Measurements from ENCODE around the gene OLAH.
"Not testable (repeated sequence)": the region's sequence is repeated elsewhere in the genome, so short reads cannot be mapped to it uniquely, and the experiment has no call there.

The OLAH gene

DNA sequence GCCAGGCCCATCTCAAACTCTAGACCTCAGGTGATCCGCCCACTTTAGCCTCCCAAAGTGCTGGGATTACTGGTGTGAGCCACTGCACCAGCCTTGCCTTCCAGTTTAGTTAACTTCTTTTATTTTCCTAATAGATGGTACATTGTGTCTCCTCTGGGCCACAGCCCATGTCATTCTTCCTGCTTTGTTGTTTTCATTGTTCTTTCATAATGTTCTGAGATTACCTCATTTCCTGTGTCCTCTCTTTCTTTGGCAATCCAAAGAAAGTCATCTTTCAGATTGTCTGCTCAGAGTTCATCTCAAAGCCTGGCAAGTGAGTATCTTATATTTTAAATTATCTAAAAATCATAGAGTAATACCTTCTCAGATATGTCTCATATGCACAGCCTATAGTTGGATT, at the start of gene OLAH:
Gene OLAH, plus strand, starts transcription at position 270 of the 400 bp plus-strand sequence. CDS start 3,346 bp downstream, outside the sequence.
- DNase-seq (ENCODE audit: low read depth), result peak; percentile 53

DNA sequence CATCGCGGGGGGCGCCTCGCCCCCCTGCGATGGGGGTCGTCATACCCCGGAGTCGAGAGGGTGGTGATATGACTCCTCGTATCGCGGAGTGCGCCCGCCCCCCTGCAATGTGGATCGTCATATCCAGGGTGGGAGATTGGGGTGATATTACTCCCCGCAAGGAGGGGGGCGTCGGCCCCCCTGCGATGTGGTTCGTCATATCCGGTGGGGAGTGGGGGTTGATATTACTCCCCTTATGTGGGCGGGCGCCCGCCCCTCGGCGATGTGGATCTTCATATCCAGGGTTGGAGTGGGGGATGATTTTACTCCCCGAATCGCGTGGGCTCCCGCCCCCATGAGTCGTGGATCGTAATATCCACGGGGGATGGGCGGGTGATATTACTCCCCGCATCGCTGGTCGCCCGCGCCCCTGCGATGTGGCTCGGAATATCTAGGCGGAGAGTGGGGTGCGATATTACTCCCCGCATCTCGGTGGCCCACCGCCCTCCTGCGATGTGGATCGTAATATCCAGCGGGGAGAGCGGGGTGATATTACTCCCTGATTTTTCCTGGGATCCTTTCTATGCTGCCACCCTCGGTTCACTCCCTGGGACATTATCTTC, 47.7 kb upstream of the OLAH start:
- DNase-seq (ENCODE audit: low read depth), result no peak

DNA sequence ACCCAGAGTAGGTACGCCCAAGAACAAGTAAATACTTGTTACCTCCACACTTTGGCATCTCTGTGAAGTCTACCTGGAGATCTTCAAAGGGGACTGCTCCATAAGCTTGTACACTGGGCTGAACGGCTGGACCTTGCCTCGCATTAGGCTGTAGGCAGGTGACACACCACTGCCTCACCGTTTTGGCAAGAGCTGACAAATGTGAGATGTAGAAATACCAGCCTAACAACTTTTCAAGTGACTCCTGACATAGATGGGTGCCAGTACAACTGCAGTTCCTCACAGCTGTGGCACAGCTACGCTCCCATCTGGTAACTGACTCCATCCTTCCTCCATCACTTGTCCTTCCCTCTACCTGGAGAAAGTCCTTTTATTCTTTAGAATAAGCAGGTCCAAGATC, 30.2 kb upstream of the OLAH start:
- DNase-seq (ENCODE audit: low read depth), result not testable (repeated sequence)

DNA sequence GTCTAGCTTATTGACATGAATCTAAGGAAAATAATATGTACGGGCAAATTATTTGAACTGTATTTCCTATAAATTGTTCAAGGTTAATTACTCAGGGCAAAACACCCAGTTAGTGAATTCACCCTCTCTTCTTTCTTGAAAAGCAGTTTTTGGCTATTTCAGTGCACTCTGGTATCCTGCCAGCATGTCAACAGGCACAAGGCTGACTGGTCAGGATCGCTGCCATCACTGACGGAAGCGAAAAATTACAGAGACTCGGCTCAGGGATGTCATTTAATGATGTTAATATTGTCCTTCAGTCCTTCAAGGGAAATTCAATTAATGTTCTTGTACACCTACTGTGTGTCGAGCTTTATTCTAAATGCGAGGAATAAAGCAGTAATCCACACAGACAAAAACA, 28.3 kb upstream of the OLAH start:
- no peak for DNase-seq (ENCODE audit: low read depth)

DNA sequence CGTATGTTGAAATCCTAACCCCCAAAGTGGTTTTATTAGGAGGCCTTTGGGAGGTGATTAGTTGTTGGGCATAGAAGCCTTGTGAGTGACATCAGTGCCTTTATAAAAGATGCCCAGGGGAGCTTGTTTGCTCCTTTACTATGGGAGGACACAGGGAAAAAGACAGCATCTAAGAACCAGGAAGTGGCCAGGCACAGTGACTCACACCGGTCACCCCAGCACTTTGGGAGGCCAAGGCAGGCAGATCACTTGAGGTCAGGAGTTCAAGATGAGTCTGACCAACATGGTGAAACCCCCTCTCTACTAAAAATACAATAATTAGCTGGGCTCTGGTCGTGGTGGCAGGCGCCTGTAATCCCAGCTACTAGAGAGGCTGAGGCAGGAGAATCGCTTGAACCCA, 22.8 kb upstream of the OLAH start:
- DNase-seq (ENCODE audit: low read depth), result peak; percentile 45

DNA sequence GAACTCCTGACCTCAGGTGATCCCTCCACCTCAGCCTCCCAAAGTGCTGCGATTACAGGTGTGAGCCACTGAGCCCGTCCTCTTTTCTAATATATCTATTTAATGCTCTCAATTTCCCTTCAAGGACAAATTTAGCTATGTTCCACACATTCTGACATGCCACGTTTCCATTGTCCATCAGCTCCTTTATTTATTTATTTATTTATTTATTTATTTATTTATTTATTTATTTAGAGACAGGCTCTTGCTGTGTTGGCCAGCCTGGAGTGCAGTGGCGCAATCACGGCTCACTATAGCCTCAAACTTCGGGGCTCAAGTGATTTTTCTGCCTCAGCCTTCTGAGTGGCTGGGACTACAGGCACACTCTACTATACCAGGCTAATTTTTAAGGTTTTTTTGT, 20.7 kb upstream of the OLAH start:
- not testable (repeated sequence) for DNase-seq (ENCODE audit: low read depth)

DNA sequence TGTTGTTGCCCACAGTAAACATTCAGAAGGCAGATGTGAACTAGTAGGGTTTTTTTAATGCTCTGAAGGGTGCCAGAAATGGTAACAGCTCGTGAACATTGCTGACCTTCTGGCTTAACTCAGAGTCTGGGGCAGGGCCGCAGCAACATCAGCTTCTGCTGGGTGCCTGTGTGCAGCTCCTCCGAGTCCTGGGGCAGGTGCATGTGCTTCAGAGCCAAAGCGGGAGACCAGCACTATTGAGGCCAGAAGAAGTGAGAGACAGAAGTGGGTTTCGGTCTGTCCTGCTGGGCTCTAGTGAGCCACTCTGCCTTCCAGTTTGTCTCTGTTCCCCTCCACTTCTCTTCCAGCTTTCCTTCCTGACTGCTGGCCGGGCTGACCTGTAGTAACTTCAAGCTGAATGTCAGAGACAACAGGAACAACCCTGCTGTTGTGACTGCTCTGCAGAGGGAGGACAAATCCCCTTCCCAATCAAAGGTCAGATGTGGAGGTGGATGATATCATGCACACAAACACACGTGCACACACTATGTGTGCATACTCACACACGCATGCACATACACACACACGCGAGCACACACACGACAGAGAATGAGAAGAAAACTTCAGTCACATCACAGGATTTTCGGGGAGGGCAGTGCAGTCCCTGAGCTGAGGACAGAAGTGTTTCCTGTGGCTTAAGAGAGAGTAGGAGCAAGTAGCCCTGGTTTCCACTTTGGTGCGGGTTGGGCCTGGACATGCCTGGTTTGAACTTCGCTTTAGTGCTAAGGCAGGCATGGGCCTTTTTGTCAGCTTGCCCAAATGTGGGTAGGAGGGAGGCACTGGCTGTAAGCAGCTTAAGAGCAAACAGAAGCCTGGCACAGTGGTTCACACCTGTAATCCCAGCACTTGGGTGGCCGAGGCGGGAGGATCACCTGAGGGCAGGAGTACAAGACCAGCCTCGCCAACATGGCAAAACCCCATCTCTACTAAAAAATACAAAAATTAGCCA, 19.4 kb upstream of the OLAH start:
- DNase-seq (ENCODE audit: low read depth), result not testable (repeated sequence)

DNA sequence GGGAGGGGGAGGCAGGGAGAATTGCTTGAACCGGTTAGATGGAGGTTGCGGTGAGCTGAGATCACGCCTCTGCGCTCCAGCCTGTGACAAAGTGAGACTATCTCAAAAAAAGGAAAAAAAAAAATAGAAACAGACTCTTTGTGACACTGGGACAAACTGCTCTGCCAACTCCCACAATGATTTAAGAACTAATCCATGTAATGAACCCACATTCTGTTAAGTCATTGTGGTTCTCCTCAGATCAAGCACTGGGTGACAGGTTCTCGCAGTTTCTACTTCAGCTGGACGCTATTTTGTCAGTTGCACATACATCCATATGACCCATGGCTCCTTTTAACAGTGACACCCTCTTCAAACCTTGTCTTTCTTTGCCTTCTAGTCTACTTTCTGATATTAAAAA, 18.7 kb upstream of the OLAH start:
- DNase-seq (ENCODE audit: low read depth), result not testable (repeated sequence)

DNA sequence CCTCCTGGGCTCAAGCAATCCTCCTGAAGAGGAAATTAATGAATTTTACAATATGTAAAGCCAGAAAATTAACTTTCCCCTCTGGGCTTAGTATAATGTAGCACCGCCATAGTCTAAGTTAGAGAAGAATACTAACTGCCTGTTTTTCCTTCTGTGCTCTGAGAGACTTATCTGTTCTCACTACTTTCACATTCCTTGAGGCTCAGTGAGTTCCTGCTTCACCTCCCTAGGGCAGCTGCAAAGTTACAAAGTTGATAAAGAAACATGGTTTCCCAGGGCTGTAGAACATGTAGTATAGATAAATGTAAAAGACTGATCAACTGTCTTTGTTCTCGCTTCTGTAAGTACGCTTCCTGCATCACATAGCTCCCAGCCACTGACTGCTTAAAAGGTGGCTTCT, 16.0 kb upstream of the OLAH start:
- peak; percentile 50 for DNase-seq (ENCODE audit: low read depth)

DNA sequence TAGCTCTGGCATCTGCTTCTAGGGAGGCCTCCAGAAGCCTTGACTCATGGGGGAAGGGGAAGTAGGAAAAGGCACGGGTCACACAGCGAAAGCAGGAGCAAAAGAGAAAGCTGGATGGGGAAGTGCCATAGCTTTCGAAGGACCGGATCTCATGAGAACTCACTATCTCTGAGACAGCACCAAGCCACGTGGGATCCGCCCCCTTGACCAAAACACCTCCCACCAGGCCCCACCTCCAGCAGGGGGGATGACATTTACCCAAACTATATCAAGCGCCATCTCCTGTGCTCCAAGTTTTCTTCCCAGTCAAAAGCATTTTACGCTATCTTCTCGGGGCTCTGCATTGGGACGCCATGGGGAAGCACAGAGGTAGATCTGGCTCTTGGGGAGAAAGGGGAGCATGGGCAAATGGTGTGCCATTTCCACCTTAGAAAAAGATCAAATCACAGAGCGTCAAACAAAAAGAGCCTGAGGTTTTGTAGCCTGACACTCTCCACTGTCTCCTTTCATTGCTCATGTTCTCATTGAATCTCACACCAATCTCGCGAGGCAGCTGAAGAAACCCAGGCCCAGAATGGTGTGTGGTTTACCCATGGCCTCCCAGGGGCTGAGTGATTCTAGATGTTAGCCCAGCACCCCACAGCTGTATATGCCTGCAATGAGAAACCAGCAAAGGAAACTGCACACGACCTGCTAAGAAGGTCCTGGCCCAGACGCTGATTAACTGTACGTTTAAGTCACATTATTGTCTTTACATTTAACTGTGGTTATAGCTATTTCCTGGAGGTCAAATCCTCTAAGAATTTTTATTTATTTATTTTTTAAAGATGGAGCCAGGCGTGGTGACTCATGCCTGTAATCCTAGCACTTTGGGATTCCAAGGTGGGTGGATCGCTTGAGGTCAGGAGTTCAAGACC, 8.1 kb upstream of the OLAH start:
- DNase-seq (ENCODE audit: low read depth), result peak; percentile 96

DNA sequence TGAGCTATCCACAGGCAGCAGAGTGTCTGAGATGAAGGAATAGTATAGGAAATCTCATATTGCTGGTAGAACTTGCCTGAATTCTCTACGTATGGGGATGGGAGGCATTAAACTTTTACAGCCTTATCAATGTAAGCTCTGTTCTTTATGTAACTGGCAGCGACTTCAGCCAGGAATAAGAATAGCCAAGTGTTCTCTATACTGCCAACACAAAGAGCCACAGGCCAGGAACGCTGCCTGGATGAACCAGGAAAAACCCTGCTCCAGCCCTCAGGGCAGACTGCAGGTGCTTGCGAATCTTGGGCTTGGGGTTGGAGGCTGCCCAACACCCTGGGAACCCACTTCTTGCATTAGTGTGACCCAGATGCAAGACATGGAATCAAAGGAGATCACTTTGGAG, 6.1 kb upstream of the OLAH start:
- DNase-seq (ENCODE audit: low read depth), result no peak

DNA sequence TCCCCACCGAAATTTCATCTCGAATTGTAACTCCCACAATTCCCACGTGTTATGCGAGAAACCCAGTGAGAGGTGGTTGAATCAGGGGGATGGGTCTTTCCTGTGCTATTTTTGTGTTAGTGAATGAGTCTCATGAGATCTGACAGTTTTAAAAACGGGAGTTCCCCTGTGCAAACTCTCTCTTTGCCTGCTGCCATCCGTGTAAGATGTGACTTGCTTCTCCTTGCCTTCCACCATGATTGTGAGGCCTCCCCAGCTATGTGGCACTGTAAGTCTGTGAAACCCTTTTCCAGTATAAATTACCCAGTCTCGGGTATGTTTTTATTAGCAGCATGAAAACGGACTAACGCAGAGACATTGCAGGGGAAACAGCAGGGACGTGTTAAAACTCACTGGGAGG, 5.3 kb upstream of the OLAH start:
- DNase-seq (ENCODE audit: low read depth), result no peak

DNA sequence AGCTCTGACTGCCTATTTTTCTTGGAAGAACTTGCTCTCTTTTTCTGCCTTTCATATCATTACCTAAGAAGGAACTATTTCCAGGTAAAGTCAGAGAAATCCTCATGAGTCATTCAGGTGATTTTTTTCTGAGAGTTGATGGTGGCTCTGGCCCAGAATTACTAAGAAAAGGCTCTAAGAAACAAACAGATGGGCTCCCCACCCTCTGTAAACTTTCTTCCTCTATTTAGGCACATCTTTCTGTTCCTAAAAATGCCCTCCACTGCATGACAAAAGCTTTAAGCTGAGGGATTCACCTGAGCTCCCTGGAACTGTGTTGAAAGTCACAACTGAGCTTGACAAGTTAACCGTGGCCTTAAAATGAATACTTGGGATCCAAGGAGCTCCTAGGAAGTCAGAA, 1.6 kb downstream of the OLAH start:
- no peak for DNase-seq (ENCODE audit: low read depth)

DNA sequence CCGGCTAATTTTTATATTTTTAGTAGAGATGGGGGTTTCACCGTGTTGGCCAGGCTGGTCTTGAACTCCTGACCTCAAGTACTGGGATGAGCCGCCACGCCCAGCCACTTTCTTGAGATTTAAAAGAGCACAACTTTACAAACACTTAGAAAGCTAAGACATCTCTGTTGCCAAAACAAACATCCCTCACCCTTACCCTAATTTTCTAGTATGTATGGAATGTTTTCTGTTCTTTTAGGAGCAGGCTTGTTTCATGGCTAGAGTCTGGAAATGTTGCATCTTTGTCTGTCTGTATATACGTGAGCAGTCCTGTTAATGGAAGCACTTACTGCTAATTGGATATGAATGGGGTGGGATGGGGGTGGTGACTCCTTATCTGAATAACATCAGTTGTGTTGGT, 2.9 kb downstream of the OLAH start:
- DNase-seq (ENCODE audit: low read depth), result peak; percentile 86

DNA sequence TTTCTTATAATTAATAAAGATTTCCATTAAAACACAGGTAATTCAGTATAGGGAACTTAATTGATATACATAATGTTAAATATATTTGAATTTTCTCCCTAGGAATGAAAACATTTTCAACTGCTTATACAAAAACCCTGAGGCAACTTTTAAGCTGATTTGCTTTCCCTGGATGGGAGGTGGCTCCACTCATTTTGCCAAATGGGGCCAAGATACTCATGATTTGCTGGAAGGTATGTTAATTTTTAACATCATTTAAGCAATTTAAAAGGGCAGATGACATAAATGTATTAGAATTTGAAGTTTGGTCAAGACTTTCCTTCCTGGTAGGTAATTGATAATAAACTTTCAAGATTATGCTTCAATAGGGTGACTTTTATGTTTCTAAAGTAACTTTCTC, 5.8 kb downstream of the OLAH start:
- no peak for DNase-seq (ENCODE audit: low read depth)

DNA sequence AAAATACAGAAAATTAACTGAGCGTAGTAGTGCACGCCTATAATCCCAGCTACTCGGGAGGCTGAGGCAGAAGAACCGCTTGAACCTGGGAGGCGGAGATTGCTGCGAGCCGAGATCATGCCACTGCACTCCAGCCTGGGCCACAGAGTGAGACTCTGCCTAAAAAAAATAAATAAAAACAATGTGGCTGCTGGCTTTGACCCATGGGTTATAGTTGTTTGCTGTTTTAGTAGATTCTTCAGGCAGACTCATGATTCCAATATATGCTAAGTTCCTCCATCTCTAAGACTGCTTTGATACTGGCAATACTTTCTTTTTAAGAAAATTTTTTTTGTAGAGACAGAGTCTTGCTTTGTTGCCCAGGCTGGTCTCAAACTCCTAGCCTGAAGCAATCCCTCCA, 8.4 kb downstream of the OLAH start:
- DNase-seq (ENCODE audit: low read depth), result peak; percentile 11

DNA sequence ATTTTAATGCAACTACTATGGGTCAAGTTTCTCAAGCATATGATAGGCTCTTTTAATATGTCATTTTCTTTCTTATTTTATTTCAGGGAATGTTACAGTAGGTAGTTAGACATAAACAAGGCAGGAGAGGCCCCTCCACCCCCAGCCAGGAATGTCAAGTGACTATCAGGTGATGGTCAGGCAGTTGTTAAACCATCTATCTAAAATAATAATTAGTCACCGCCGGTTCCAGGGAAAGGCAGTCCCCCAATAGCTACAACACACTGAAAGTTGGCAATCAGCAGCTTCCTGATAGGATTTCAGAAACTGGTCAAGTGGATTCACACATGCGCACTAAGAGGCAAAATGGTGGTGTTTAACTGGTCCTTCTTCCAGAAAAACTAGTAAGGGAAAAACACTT, 9.3 kb downstream of the OLAH start:
- DNase-seq (ENCODE audit: low read depth), result no peak

DNA sequence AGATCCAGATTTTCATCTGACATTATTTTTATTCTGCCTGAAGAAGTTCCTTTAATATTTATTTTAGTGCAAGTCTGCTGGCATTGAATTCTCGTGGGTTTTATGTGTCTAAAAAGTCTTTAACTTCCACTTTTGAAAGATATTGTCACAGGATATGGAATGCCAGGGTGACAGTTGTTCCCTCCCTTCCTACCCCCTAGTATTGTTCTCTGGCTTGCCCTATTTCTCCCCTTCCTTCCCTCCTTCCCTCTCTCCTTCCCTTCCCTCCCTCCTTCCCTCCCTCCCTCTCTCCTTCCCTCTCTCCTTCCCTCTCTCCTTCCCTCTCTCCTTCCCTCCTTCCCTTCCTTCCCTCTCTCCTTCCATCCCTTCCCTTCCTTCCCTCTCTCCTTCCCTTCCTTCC, 14.9 kb downstream of the OLAH start:
- DNase-seq (ENCODE audit: low read depth), result no peak

DNA sequence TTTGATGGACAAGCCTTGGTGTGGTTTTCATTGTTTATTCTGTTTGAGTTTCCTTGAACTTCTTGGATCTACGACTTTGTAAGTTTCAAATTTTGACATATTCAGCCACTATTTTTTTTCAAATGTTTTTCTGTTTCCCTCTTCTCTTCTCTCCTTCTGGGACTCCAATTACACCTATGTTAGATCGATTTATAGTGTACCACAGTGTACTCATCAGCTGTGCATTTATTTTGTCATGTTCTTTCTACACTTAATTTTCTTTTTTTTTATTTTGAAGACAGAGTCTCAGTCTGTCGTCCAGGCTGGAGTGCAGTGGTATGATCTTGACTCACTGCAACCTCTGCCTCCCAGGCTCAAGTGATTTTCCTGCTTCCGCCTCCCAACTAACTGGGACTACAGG, 16.2 kb downstream of the OLAH start:
- no peak for DNase-seq (ENCODE audit: low read depth)

DNA sequence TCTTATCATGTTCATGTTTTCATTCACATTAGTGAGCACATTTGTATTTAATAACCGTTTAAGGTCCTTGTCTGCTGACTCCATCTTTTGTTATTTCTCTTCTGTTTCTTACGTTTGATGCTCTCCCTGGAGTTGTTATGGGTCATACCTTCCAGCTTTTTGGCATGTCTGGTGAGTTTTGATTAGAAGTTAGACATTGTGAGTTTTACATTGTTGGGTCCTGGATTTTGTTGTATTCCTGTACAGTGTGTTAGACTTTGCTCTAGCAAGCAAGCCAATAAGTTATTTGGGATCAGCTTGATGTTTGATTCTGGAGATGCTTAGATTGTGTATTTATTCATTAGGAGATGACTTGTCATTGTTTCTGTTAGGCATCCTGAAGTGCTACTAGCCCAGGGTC, 16.9 kb downstream of the OLAH start:
- DNase-seq (ENCODE audit: low read depth), result no peak

DNA sequence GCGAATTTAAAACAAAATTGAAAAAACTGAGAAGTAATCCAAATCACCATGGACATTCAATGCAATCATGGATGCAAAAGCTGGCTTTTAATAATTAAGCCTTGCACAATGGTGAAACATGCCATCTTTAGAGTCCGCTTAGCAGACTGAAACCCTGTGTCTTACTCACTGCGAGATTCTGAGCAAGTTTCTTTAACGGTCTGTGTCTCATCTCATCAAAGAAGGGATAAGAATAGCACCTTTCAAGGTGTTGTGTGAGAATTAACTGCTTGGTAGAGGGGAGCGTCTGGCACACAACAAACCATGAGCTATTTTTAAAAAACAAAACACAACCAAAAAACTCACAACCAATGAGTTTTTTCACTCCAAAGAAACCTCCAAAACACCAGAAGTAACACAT, 23.4 kb downstream of the OLAH start:
- no peak for DNase-seq (ENCODE audit: low read depth)

DNA sequence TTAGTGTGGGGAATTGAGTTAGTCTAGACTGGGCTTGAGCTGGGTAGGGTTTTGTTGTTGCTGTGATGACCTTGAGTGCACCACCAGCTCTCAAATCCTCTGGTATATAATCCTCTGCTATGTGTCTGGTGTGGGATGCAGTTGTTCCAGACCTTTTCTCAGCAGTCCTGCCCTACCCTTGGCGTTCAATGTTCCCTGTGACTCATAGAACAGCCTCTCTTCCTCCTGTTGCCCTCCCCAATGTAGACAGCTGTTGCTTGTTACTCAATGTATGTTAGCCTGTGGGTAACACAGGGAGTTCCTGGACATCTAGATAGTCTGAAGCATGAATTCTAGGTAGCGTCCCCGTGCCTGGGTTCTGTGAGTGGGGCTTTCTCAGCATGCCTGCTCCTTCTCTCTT, 25.1 kb downstream of the OLAH start:
- peak; percentile 98 for DNase-seq (ENCODE audit: low read depth)
